HG03045 (cell line): ENCODE data around the gene SIX6.
"Not testable (repeated sequence)": the region's sequence is repeated elsewhere in the genome, so short reads cannot be mapped to it uniquely, and the experiment has no call there.

Experiments used
- ATAC-seq: cut with Tn5 transposase; IDR thresholded peaks from one replicate; pipeline ENCODE4 v1.9.1; 2021; ENCODE audit warnings: mild to moderate bottlenecking, moderate library complexity; ENCODE audit not compliant: unreplicated experiment

The SIX6 gene

GRCh38 chr14:60508707-60509437, at the start of gene SIX6:
Gene SIX6 (plus strand): TSS chr14:60509146. CDS start chr14:60509399, 253 bp downstream.
- no peak for ATAC-seq

GRCh38 chr14:60480248-60480647, 28.7 kb upstream of the SIX6 start:
- not testable (repeated sequence) for ATAC-seq

- ATAC-seq = no peak
Observed at GRCh38 chr14:60482743-60483142, 26.2 kb upstream of the SIX6 start.

GRCh38 chr14:60485057-60485597, 23.8 kb upstream of the SIX6 start:
- no peak for ATAC-seq

GRCh38 chr14:60485598-60486251, 23.2 kb upstream of the SIX6 start, which contains the start of gene C14orf39:
Gene C14orf39 (minus strand): TSS chr14:60486063. CDS start chr14:60485078, 985 bp downstream.
- ATAC-seq = no peak

GRCh38 chr14:60487211-60487610, 21.7 kb upstream of the SIX6 start:
- no peak for ATAC-seq

GRCh38 chr14:60488175-60488574, 20.8 kb upstream of the SIX6 start:
- no peak for ATAC-seq

- ATAC-seq = no peak
Observed at GRCh38 chr14:60490270-60490669, 18.7 kb upstream of the SIX6 start.

GRCh38 chr14:60495946-60496345, 13.0 kb upstream of the SIX6 start:
- ATAC-seq = no peak

GRCh38 chr14:60502541-60502940, 6.4 kb upstream of the SIX6 start:
- ATAC-seq = no peak

GRCh38 chr14:60505448-60505847, 3.5 kb upstream of the SIX6 start:
- no peak for ATAC-seq

GRCh38 chr14:60506010-60506409, 2.9 kb upstream of the SIX6 start:
- ATAC-seq = no peak

GRCh38 chr14:60506462-60506984, 2.4 kb upstream of the SIX6 start:
- no peak for ATAC-seq

- ATAC-seq = no peak
Observed at GRCh38 chr14:60506985-60507829, 1.7 kb upstream of the SIX6 start.

- ATAC-seq = no peak
Observed at GRCh38 chr14:60508363-60508706, 611 bp upstream of the SIX6 start.

GRCh38 chr14:60509438-60510253, 700 bp downstream of the SIX6 start:
- ATAC-seq = no peak

GRCh38 chr14:60510254-60510950, 1.5 kb downstream of the SIX6 start:
- no peak for ATAC-seq

GRCh38 chr14:60510951-60511599, 2.1 kb downstream of the SIX6 start:
- ATAC-seq = no peak

- ATAC-seq = no peak
Observed at GRCh38 chr14:60512126-60512525, 3.2 kb downstream of the SIX6 start.
